ENCODE measurements around the gene TEKT2.

The TEKT2 gene

GRCh38 chr1:36136535-36136934, 52.6 kb downstream of the TEKT2 start:
- no peak for DNase-seq
- TF ChIP-seq POLR2A (IDR thresholded peaks at IDR 0.05; ENCODE audit: low read length) = no peak
- TF ChIP-seq GATA1 (IDR thresholded peaks at IDR 0.05; ENCODE audit: low read depth, low read length) = no peak

- TF ChIP-seq GATA1 (IDR thresholded peaks at IDR 0.05; ENCODE audit: low read depth, low read length) (no peak), POLR2A (IDR thresholded peaks at IDR 0.05; ENCODE audit: low read length) (no peak)
- no peak for DNase-seq
Measured at GRCh38 chr1:36137226-36137625, 53.3 kb downstream of the TEKT2 start.

- no peak for DNase-seq
- TF ChIP-seq GATA1 (IDR thresholded peaks at IDR 0.05; ENCODE audit: low read depth, low read length) (no peak), POLR2A (IDR thresholded peaks at IDR 0.05; ENCODE audit: low read length) (no peak)
Measured at GRCh38 chr1:36137776-36138175, 53.9 kb downstream of the TEKT2 start.

All from erythroblast (primary cell).